Breast epithelium (tissue), 3 donors: ENCODE measurements around the gene MAP3K5.

Source experiments
- POLR2A ChIP-seq: fragments of 450-650 bp; IDR thresholded peaks from one replicate; pipeline ENCODE4 v1.6.1; 2016; ENCODE audit warnings: antibody characterized with exemption, mild to moderate bottlenecking, moderate library complexity
- POLR2AphosphoS5 ChIP-seq, 3 donors: sonication (generic); formaldehyde crosslinking; IDR thresholded peaks; one replicate each; pipeline ENCODE4 v1.6.1; 2017; ENCODE audit warnings: antibody characterized with exemption in 3 of 3
- TF ChIP-seq, protein P1 (sequence below), 3 donors: fragments of 450-650 bp; IDR thresholded peaks; one replicate each; pipeline ENCODE4 v1.5.1; 2016 to 2017; ENCODE audit warnings: antibody characterized with exemption in 3 of 3, mild to moderate bottlenecking in 3 of 3, moderate library complexity in 3 of 3

DNA sequence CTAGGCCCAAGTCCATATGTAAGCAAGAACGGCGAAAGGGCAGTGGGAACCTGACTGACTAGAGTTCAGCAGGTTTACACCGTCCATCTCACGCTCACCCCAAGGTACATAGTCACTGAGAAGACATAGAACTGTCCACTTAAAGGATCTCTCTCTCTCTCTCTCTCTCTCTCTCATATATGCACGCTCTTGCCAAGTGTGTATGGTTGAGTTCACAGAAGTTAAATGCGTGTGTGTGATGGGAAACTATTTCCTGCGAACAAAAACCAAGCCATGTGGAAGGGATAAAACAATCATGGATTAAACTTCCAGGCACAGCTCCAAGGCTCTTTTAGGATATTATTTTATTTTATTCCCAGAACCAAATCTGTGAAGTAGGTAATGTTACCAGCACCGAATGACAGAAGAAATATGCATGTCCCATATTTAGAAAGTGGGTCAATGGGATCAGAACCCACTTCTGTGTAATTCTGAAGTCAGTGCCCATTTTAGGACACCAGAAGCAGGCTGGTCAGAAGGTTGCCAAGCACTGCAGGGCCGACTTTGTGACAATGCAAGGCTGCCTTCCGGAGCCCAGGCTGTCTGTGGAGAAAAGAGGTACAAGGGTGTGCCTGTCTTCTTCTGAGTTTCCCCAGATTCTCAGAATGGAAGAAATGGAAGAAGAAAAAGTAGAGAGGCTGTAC lies 192.8 kb downstream of the MAP3K5 start:
- TF ChIP-seq, protein P1, sequence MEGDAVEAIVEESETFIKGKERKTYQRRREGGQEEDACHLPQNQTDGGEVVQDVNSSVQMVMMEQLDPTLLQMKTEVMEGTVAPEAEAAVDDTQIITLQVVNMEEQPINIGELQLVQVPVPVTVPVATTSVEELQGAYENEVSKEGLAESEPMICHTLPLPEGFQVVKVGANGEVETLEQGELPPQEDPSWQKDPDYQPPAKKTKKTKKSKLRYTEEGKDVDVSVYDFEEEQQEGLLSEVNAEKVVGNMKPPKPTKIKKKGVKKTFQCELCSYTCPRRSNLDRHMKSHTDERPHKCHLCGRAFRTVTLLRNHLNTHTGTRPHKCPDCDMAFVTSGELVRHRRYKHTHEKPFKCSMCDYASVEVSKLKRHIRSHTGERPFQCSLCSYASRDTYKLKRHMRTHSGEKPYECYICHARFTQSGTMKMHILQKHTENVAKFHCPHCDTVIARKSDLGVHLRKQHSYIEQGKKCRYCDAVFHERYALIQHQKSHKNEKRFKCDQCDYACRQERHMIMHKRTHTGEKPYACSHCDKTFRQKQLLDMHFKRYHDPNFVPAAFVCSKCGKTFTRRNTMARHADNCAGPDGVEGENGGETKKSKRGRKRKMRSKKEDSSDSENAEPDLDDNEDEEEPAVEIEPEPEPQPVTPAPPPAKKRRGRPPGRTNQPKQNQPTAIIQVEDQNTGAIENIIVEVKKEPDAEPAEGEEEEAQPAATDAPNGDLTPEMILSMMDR (IDR thresholded peaks at IDR 0.05), result no peak
- TF ChIP-seq POLR2AphosphoS5 (IDR thresholded peaks at IDR 0.05) (no peak), POLR2A (no peak)
